ENCODE data around the gene TRIM44. TPM values are rescaled to one million over a fixed set of nuclear protein-coding genes. Genes with fewer than 3 reads are reported as not detected.
"Not testable (repeated sequence)": the region's sequence is repeated elsewhere in the genome, so short reads cannot be mapped to it uniquely, and the experiment has no call there.

The TRIM44 gene
- polyA plus RNA-seq, 4 donors = 64.7 to 100 (median 82.9) TPM

GRCh38 chr11:35712533-35712932, 50.0 kb downstream of the TRIM44 start:
- peak in 1 of 4 donors; percentile 45 for DNase-seq (ENCODE audit: low read depth in 4 of 4, low spot score in 3 of 4)

- no peak for DNase-seq (ENCODE audit: low read depth in 4 of 4, low spot score in 3 of 4)
These were observed 52.5 kb downstream of the TRIM44 start for GRCh38 chr11:35714882-35715627.

GRCh38 chr11:35715677-35716076, 53.1 kb downstream of the TRIM44 start:
- not testable (repeated sequence) for DNase-seq (ENCODE audit: low read depth in 4 of 4, low spot score in 3 of 4)

- DNase-seq (ENCODE audit: low read depth in 4 of 4, low spot score in 3 of 4) = no peak
These were observed 54.5 kb downstream of the TRIM44 start for GRCh38 chr11:35717043-35717442.

GRCh38 chr11:35717520-35717919, 54.9 kb downstream of the TRIM44 start:
- no peak for DNase-seq (ENCODE audit: low read depth in 4 of 4, low spot score in 3 of 4)

GRCh38 chr11:35721651-35722282, 59.2 kb downstream of the TRIM44 start:
- DNase-seq (ENCODE audit: low read depth in 4 of 4, low spot score in 3 of 4) = no peak

- DNase-seq (ENCODE audit: low read depth in 4 of 4, low spot score in 3 of 4) = no peak
These were observed 60.1 kb downstream of the TRIM44 start for GRCh38 chr11:35722641-35723040.

GRCh38 chr11:35723493-35723892, 60.9 kb downstream of the TRIM44 start:
- DNase-seq (ENCODE audit: low read depth in 4 of 4, low spot score in 3 of 4) = no peak

- DNase-seq (ENCODE audit: low read depth in 4 of 4, low spot score in 3 of 4) = no peak
These were observed 61.3 kb downstream of the TRIM44 start for GRCh38 chr11:35723913-35724312.

GRCh38 chr11:35725885-35726284, 63.3 kb downstream of the TRIM44 start:
- DNase-seq (ENCODE audit: low read depth in 4 of 4, low spot score in 3 of 4) = no peak

- no peak for DNase-seq (ENCODE audit: low read depth in 4 of 4, low spot score in 3 of 4)
These were observed 64.6 kb downstream of the TRIM44 start for GRCh38 chr11:35727140-35727539.

- DNase-seq (ENCODE audit: low read depth in 4 of 4, low spot score in 3 of 4) = no peak
These were observed 67.7 kb downstream of the TRIM44 start for GRCh38 chr11:35730254-35730653.

- peak in 1 of 4 donors; percentile 27 for DNase-seq (ENCODE audit: low read depth in 4 of 4, low spot score in 3 of 4)
These were observed 72.3 kb downstream of the TRIM44 start for GRCh38 chr11:35734669-35735410.

GRCh38 chr11:35735411-35735810, 72.8 kb downstream of the TRIM44 start:
- DNase-seq (ENCODE audit: low read depth in 4 of 4, low spot score in 3 of 4) = no peak

- peak in 1 of 4 donors; percentile 20 for DNase-seq (ENCODE audit: low read depth in 4 of 4, low spot score in 3 of 4)
These were observed 73.3 kb downstream of the TRIM44 start for GRCh38 chr11:35735903-35736302.

GRCh38 chr11:35736952-35737351, 74.4 kb downstream of the TRIM44 start:
- no peak for DNase-seq (ENCODE audit: low read depth in 4 of 4, low spot score in 3 of 4)

- no peak for DNase-seq (ENCODE audit: low read depth in 4 of 4, low spot score in 3 of 4)
These were observed 77.7 kb downstream of the TRIM44 start for GRCh38 chr11:35740061-35740799.

- no peak for DNase-seq (ENCODE audit: low read depth in 4 of 4, low spot score in 3 of 4)
These were observed 80.3 kb downstream of the TRIM44 start for GRCh38 chr11:35742707-35743454.

GRCh38 chr11:35746356-35747153, 84.0 kb downstream of the TRIM44 start:
- no peak for DNase-seq (ENCODE audit: low read depth in 4 of 4, low spot score in 3 of 4)
